Measurements from ENCODE around the gene PRKG1. TPM values are rescaled to one million over a fixed set of nuclear protein-coding genes. Genes with fewer than 3 reads are reported as not detected.
"Not testable (repeated sequence)": the region's sequence is repeated elsewhere in the genome, so short reads cannot be mapped to it uniquely, and the experiment has no call there.

PRKG1 gene
- total RNA-seq, 4 donors from 2014 or later, result 1.2 to 6.5 (median 2.7) TPM

DNA sequence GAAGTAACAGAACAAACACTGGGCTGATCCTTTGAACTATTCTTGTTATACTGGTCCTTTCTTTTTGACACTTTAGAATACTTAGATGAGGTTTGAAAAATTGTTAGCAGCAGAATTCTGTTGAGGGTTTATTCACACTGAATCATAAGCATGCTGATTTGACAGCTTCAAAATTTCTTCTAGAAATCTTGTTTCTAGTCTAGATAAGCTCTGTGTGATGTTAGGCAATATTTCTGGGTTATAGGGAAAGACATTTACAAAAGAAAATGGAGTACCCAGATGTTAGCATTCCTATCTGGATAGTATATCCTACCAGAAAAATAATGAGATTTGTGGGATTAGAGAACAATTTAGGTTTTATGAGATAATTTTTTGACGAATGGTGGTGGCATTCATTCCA lies 613.0 kb downstream of the PRKG1 start:
- DNase-seq (ENCODE audit: low spot score in 2 of 2), result no peak
- no peaks in the 10 kb centered on the region for H3K4me1 ChIP-seq
- no peak for TF ChIP-seq POLR2AphosphoS5 (IDR thresholded peaks at IDR 0.05)
- no peak for TF ChIP-seq EP300 (IDR thresholded peaks at IDR 0.05)
- no peak for TF ChIP-seq POLR2A (IDR thresholded peaks at IDR 0.05)
- TF ChIP-seq, protein P1, sequence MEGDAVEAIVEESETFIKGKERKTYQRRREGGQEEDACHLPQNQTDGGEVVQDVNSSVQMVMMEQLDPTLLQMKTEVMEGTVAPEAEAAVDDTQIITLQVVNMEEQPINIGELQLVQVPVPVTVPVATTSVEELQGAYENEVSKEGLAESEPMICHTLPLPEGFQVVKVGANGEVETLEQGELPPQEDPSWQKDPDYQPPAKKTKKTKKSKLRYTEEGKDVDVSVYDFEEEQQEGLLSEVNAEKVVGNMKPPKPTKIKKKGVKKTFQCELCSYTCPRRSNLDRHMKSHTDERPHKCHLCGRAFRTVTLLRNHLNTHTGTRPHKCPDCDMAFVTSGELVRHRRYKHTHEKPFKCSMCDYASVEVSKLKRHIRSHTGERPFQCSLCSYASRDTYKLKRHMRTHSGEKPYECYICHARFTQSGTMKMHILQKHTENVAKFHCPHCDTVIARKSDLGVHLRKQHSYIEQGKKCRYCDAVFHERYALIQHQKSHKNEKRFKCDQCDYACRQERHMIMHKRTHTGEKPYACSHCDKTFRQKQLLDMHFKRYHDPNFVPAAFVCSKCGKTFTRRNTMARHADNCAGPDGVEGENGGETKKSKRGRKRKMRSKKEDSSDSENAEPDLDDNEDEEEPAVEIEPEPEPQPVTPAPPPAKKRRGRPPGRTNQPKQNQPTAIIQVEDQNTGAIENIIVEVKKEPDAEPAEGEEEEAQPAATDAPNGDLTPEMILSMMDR (IDR thresholded peaks at IDR 0.05), result no peak
- H3K36me3 ChIP-seq, result no peaks in the 10 kb centered on the region
- H3K4me3 ChIP-seq, result no peak overlapping the region
- H3K27me3 ChIP-seq, result no peaks in the 10 kb centered on the region
- H3K27ac ChIP-seq, result no peak overlapping the region
- 94% methylated on average over 1 of the region's 1 CpG for WGBS
- H3K9me3 ChIP-seq, result no peaks in the 10 kb centered on the region

DNA sequence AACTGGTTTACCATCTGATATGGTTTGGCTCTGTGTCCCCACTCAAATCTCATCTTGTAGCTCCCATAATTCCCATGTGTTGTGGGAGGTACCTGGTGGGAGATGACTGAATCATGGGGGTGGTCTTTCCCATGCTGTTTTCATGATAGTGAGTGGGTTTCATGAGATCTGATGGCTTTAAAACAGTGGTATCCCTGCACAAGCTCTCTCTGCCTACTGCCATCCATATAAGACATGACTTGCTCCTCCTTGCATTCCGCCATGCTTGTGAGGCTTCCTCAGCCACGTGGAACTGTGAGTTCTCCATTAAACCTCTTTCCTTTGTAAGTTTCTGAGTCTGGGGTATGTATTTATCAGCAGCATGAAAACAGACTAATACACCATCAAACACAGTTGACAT lies 614.5 kb downstream of the PRKG1 start:
- WGBS, result 91% methylated on average over 2 of the region's 2 CpGs
- DNase-seq (ENCODE audit: low spot score in 2 of 2), result not testable (repeated sequence)

DNA sequence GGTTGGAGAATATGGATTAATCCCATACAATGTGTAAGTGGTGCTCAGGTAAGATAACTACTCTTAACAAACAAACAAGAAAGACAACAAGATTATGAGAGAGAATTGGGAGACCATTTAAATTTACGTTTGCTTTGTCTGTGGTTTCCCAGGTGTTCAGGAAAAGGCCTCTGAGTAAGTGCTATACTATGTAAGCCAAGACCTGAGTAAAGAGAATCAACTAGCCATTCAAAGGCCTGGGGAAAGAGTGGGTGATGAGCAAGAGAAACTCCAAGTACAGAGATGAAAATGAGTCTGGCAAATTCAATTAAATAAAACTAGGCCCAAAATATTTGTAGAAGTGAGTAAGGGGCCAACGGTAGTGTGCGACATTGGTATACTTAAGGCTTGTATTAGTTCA lies 615.2 kb downstream of the PRKG1 start:
- WGBS, result 91% methylated on average over 3 of the region's 3 CpGs
- Histone ChIP-seq H3K27me3 (no peaks in the 10 kb centered on the region), H3K4me1 (no peaks in the 10 kb centered on the region), H3K9me3 (no peaks in the 10 kb centered on the region), H3K4me3 (no peak overlapping the region), H3K27ac (no peak overlapping the region), H3K36me3 (no peaks in the 10 kb centered on the region)
- DNase-seq (ENCODE audit: low spot score in 2 of 2), result no peak
- no peak for TF ChIP-seq EP300 (IDR thresholded peaks at IDR 0.05)
- no peak for TF ChIP-seq POLR2A (IDR thresholded peaks at IDR 0.05)
- TF ChIP-seq, protein P1 (IDR thresholded peaks at IDR 0.05), result no peak
- no peak for TF ChIP-seq POLR2AphosphoS5 (IDR thresholded peaks at IDR 0.05)

More for the DNA sequence above, 614.5 kb downstream of the PRKG1 start:
- not testable (repeated sequence) for H3K36me3 ChIP-seq, H3K4me1 ChIP-seq, H3K9me3 ChIP-seq, H3K27me3 ChIP-seq, H3K4me3 ChIP-seq, H3K27ac ChIP-seq

DNA sequence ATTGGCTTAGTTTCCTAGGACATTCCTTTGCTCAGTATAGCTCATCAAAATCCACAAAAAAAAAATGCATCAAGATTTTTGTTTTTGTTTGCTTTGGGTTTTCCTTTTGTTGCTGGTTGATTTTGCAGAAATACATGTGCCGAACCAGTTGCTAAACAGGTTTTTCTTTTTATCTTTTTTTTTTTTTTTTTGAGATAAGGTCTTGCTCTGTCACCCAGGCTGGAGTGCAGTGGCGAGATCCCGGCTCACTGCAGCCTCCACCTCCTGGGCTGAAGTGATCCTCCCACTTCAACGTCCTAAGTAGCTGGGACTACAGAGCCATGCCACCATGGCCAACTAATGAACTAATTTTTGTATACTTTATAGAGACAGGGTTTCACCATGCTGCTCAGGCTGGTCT lies 616.8 kb downstream of the PRKG1 start:
- Histone ChIP-seq H3K27me3 (no peaks in the 10 kb centered on the region), H3K9me3 (no peaks in the 10 kb centered on the region), H3K4me3 (no peak overlapping the region), H3K27ac (no peak overlapping the region), H3K4me1 (peaks cover 7% of the 10 kb centered on the region), H3K36me3 (no peaks in the 10 kb centered on the region)
- DNase-seq (ENCODE audit: low spot score in 2 of 2), result no peak
- WGBS, result 59% methylated on average over 4 of the region's 4 CpGs
- no peak for TF ChIP-seq EP300 (IDR thresholded peaks at IDR 0.05)

DNA sequence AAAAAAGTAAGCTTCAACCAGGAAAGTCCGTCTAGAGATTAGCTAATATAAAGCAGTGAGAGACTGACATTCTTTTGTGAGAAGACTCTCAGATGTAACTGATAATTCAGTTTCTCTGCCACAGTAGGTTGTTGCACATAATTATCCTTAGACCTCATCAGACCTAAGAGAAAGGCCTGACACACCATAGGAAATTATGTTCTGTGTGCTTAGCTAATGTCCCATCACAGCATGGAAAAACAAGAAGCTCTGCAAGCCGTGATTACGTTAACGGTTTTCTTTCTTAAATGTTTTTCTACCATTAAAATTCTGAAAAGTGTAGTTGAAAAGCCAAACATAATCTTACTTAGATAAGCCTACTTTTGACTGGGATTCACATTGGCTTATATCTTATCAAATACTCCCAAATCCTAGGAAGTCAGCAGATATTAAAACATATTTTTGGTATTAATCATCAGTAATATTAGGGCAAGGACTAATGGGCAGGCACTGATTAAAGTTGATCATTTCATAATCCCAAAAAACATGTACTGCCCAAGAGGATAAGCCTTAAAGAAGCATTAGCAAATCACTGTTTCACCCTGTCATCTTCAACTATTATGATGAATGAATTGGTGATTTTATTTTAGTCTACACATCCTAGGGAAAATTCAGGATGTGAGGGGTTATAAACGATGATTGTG lies 619.9 kb downstream of the PRKG1 start:
- peaks cover 5% of the 10 kb centered on the region for H3K36me3 ChIP-seq
- H3K27me3 ChIP-seq, result no peaks in the 10 kb centered on the region
- 79% methylated on average over 5 of the region's 5 CpGs for WGBS
- H3K27ac ChIP-seq, result no peak overlapping the region
- no peak overlapping the region for H3K4me3 ChIP-seq
- H3K9me3 ChIP-seq, result no peaks in the 10 kb centered on the region
- TF ChIP-seq, protein P1 (IDR thresholded peaks at IDR 0.05), result no peak
- no peak for TF ChIP-seq POLR2AphosphoS5 (IDR thresholded peaks at IDR 0.05)
- no peak for TF ChIP-seq POLR2A (IDR thresholded peaks at IDR 0.05)
- TF ChIP-seq EP300 (IDR thresholded peaks at IDR 0.05), result no peak
- no peak for DNase-seq (ENCODE audit: low spot score in 2 of 2)
- H3K4me1 ChIP-seq, result peaks cover 34% of the 10 kb centered on the region

DNA sequence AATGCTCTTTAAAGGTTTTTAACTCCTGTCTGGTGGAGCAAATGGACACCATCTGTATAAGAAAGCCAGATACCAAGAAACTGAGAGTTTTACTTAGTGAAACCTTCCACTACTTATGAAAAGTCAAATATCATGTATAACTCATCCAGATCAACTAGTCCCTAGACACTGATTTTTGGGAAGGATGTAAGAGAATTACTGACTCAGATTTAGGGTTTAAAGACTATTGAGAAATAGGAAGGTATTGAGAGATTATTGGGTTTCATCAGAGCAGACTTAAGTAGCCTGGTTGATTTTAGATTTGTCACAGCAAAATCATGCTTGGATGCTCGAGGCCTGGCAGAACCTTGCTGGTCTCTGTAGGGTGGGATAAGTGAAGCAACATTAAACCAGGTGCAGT lies 622.0 kb downstream of the PRKG1 start:
- WGBS, result 56% methylated on average over 1 of the region's 1 CpG
- Histone ChIP-seq H3K36me3 (peaks cover 5% of the 10 kb centered on the region), H3K4me3 (no peak overlapping the region), H3K27ac (no peak overlapping the region), H3K9me3 (no peaks in the 10 kb centered on the region), H3K27me3 (no peaks in the 10 kb centered on the region), H3K4me1 (peaks cover 42% of the 10 kb centered on the region)
- no peak for DNase-seq (ENCODE audit: low spot score in 2 of 2)
- no peak for TF ChIP-seq POLR2A (IDR thresholded peaks at IDR 0.05)
- TF ChIP-seq, protein P1 (IDR thresholded peaks at IDR 0.05), result no peak
- no peak for TF ChIP-seq EP300 (IDR thresholded peaks at IDR 0.05)
- TF ChIP-seq POLR2AphosphoS5 (IDR thresholded peaks at IDR 0.05), result no peak
